Ureter (tissue), 1 donor: Measurements from ENCODE around the gene METTL22. TPM values are rescaled to one million over a fixed set of nuclear protein-coding genes. Genes with fewer than 3 reads are reported as not detected.
A peak's percentile ranks its signal among the peaks of the same experiment; 100 is the strongest.
"Not testable (repeated sequence)": the region's sequence is repeated elsewhere in the genome, so short reads cannot be mapped to it uniquely, and the experiment has no call there.

ENCODE experiments used
- DNase-seq: peaks from one replicate; pipeline ENCODE4 v3.0.0-alpha.2; 2020; ENCODE audit warnings: low spot score
- total RNA-seq: library from RNA; stranded (reverse); gene quantifications from one replicate; pipeline ENCODE4 v1.2.4, GENCODE V29; 2023
- donor health status: DM: yes; HTN: yes; CAD: no.

Gene METTL22
- total RNA-seq, 1 donor from 2014 or later, result 35.7 TPM

DNA sequence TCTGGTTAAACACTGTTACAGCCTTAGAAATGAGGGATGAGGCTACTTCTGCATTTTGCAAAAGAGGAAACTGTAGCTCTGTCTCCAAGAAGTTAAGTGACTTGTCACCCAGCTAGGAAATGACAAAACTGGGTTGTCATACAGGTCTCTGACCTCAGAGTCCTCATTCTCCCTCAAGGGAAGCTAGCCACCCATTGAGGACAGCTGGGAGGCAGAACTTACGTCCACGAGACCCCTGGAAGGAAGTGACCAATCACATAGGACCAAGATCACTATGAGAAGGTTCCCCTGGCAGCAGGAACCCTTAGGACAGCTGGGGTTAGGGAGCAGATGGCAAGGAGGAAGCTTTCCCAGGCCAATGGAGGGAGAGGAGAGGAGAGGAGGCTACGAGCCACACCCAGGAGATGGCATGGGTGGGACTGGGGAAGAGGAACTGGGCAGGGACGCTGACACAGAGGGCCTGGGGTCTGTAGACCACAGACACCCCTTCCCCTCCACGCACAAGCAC is 11.2 kb downstream of the METTL22 start:
- no peak for DNase-seq

DNA sequence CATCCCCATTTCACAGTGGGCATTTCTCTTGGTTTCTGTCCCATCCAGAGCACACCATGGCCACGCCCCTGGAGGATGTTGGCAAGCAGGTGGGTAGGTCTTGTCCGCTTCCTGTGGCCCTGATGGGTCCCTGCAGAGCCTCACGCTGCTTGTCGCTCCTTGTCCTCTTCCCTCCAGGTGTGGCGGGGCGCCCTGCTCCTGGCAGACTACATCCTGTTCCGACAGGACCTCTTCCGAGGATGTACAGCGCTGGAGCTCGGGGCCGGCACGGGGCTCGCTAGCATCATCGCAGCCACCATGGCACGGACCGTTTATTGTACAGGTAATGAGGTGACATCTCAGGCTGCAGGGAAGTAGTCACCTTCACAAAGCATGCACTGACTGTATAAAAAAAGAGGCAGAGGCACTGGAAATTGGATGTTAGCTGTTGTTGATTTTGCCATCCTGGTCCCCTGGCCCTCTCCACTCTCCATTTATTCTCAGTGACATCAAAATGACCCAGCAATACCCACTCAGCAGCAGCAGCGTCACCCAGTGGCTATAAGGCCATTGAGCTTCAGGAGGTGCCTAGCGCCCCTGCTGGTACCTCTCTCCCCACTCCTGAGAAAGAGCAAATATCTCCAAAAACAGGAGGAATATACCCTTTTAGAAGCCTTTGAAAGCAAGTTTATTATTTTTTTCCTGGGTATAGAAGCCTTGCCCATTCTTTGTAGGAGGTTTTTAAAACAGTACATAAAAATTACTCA is 13.7 kb downstream of the METTL22 start:
- DNase-seq, result no peak

DNA sequence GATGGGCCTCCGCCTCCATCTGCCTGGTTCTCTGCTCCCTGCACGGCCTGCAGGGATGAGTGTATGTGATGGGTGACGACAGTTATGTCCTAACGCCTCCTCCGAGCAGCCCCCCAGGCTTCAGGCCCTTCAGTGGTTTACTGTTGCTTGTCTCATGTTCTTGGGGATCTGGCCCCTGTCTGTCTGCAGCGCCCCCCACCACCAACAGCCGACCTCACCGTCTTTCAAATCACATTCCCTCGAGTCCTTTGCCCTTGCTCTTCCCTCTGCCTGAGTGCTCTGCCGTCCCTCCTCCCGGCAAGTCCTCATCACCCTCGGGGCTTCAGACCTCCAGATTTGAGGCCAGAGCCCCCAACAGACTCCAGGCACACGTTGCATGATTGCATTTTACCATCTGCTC is 18.2 kb downstream of the METTL22 start:
- DNase-seq, result no peak

DNA sequence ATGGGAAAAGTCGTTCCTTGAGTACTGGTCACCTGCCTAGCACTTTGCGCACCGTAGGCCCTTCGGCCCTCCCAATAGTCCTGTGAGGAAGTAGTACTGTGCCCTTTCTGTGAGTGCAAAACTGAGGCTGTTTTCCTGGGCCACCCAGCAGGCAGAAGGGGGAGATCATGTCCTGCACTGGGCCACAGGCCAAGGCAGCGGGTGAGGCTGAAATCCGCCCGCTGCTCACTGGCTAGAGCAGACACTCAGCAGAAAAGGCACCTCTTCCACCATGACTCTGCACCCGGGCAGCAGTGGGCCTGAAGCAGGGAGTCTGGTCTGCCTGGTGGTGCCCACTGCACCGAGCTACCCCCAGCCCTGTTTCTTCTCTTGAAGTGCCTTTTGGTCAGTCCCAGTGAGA is 20.2 kb downstream of the METTL22 start:
- no peak for DNase-seq

DNA sequence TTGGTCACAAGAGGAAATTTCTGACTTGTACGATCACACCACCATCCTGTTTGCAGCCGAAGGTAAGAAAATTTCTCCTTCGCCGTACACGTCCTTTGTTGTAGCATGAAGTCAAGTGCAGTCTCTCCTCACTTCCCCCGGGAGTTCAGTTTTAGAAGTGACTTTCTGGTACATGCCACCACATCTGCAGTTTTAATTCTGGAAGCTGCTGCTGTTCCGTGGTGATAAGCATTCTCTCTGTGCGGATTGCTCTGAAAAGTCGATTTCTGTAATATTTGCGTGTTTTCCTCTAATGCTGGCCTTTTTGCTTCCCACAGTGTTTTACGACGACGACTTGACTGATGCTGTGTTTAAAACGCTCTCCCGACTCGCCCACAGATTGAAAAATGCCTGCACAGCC is 20.6 kb downstream of the METTL22 start:
- DNase-seq, result no peak

DNA sequence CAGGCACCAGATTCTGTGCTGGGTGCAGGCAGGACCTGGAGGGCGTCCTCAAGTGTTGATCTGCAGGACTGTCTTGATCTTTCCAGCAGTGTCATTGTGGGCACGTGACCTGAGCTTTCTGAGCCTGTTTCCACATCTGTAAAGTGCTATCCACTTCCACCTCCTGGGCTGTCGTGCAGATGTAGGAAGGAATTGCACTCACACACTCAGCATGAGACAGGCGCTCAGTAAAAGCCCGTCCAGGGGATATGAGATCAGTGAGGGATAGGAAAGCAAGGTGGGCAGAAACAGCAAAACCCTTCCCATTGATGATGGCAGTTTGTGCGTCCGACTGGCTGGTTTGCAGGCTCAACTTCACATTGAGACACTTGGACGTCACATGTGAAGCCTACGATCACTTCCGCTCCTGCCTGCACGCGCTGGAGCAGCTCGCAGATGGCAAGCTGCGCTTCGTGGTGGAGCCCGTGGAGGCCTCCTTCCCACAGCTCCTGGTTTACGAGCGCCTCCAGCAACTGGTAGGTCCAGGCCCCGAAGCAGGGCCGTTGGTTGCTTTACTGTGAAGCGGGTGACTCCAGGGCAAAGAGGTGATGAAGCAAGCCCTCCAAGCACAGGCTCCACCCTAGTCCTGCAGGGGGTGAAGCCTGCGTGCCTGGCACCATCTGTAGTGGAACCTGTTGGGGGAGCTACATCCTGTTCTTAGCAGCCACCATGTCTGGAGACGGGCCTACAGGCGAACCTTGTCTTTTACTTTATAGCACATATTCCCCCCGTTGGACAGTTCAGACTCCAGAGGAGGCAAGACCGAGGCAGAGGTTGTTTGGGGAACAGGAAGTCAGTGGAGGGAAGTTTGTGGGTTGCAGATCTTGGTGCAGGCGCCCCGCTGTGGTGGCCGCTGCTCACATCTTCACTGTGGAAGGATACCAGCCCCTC is 23.0 kb downstream of the METTL22 start:
- no peak for DNase-seq

DNA sequence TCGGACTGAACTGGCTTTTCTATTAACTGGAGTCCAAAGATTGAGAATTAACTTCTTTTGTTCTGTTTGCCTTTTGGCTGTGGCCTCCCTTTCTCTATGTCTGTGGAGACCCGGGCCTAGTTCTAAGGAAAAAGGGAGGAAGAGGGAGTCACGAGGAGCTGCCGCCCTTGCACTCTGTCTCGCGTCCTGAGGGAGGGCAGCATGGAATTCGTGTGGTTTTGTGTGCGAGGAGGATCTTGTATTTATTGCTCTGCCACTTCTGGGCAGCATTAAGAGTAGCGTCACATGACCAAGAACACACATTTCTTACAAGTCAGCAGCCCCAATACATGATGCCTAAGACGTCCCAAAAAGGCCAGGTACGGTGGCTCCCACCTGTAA is 23.6 kb downstream of the METTL22 start:
- DNase-seq, result no peak

DNA sequence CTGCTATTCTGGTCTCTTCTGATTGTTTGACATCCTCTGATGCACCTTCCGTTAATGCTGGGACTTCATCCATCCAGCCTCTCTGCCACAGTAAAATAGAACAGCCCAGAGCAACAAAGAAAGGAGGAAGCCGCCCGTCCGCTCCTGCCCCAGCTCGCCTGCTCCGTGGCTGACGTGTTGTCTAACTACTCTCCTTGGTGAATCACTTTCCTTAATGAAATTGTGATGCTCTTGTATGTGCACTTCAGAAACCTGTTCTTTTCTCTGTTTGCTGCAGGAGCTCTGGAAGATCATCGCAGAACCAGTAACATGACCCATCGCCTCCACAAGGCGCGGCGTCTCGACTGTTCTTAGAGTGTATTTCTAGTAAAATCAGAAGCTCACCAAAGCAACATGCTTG is 24.3 kb downstream of the METTL22 start:
- no peak for DNase-seq

DNA sequence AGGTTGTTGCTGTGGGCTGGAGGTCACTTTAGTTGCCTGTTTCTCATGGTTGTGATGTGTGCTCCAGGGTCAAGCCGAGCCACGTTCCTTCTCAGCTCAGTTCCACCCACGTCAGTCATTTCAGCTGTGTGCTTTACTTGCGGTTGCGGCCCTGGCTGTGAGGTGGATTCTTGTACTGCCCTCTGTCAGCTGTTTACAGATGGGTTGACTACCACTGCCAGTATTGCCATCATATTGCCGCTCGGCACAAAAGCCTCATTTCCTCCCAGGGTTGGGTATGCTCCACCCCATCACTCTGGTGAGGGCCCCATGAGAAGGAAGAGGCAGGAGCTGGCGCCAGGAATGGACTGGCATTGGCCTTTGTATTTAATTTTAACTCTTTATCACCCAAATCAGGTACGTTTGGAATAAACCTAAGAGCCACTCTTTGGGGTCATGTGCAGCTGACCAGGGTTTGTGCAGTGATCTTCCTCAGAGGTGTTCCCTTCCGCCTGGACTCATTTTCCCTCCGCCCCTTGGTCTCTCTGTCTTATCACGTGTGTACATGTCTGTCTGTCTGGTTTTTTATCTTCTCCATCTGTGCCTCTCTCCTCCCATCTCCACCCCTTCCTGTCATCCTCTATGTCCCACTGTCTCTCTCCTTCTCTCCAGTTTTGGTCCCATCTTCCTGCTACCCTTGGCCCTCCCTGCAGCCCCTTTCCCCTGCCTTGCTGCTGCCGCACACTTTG is 25.0 kb downstream of the METTL22 start:
- DNase-seq, result no peak

DNA sequence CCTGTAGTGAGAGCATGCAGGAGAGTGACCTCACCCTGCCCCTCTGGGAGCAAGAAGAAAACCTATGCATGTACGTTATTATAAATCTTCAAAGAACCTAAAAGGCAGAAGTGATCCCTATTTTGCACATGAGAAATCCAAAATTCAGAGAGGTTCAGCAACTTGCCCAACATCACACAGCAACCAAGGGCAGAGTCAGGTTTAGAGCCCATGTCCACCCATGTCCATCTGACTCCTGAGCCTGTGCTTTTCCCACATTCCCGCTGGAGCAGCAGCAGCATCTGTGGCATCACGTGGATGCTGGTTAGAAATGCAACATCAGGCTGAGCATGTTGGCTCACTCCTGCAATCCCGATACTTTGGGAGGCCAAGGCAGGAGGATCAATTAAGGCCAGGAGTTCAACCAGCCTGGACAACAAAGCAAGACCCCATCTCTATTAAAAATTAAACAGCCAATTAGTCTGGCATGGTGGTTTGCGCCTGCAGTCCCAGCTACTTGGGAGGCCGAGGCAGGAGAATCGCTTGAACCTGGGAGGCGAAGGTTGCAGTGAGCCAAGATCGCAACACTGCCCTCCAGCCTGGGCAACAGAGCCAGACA is 26.3 kb downstream of the METTL22 start:
- DNase-seq, result no peak

DNA sequence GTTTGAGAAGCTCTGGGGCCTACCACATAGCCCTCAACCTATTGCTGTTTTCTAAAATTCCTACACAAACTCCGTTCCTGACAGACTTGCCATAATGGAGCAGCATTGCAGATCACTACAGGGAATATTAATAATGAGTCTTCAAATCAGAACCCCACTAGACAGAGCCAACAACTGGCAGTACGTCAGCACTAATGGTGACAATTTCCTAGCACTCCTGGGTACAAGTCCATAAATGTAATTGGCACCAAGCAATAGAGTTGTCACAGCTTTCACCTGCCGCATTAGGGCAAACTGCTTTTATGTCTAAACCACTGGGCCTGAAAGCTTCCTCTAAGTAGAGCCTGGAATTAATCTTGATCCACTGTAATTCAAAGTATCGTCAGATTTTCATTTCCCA is 27.4 kb downstream of the METTL22 start:
- DNase-seq, result no peak

DNA sequence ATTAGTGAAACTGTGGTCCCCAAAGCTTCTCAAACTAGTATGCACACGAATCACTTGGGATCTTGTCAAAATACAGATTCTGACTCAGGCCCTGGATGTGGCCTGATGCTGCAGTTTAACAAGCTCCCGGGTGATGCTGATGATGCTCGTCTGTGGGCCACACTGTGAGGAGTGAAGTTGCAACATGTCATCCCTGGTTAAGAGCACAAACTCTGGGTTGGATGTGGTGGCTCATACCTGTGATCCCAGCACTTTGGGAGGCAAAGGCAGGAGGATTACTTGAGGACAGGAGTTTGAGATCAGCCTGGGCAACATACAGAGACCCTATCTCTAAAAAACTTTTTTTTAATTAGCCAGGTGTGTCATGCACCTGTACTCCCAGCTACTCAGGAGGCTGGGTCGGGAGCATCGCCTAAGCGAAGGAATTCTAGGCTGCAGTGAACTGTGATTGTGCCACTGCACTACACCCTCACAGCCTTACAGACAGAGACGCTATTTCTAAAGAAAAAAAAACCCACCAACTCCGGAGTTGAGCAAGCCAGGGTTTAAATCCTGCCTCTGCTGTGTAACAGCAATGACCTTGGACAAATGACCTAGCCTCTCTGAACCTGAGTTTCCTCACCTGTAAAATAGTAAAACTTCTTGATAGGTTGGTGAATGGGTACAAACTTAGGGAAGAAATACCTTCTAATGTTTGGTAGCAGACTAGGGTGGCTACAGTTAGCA is 28.5 kb downstream of the METTL22 start:
- DNase-seq, result no peak

DNA sequence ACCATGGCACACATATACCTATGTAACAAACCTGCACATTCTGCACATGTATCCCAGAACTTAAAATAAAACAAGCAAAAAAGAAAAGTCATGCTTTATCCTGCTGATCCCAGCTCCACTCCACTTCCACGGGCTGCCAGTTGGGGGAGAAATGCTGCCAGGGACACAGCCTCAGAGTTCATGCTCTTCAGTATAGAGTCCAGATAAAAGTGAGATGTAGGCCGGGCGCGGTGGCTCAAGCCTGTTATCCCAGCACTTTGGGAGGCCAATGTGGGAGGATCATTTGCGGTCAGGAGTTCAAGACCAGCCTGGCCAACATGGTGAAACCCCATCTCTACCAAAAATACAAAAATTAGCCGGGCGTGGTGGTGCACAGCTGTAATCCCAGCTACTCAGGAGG is 30.5 kb downstream of the METTL22 start:
- not testable (repeated sequence) for DNase-seq

DNA sequence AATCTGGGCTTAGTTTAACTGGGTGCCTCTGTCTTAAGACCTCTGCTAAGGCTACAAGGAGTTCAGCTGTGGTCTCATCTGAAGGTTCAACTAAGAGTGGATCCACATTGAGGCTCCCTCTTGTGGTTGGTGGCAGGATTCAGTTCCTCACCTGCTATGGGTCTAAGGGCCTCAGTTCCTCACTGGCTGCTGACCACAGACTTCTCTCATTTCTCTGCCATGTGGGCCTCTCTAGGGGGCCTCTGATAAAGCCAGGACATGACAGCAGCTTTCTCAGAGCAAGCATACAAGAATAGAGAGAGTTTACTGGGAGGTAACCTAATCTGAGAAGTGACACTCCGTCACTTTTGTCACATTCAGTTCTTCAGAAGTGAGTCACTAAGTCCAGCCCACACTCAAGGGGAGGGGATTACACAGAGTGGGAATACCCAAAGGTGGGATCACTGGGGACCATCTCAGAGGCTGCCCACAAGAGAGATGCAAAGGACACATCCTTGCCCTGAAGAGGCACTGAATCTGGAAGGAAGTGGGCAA is 33.8 kb downstream of the METTL22 start:
- no peak for DNase-seq

DNA sequence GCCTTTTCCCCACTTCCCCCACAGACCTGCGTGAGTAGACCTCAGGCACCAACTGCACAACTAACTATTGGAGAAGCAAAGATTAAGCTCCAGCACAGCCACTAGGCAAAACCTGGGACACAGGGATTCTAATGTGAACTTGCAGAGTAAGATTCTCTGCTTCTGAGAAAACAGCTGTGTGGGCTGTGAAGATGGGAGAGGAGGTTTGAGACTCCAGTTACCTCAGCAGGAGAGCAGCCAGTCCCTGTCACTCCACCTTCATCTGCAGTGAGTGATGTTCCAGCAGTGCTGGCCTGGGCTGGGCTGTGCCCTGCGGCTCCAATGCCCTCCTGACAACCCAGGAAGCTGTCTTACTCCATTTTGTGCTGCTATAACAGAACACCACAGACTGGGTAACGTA is 34.9 kb downstream of the METTL22 start:
- no peak for DNase-seq

DNA sequence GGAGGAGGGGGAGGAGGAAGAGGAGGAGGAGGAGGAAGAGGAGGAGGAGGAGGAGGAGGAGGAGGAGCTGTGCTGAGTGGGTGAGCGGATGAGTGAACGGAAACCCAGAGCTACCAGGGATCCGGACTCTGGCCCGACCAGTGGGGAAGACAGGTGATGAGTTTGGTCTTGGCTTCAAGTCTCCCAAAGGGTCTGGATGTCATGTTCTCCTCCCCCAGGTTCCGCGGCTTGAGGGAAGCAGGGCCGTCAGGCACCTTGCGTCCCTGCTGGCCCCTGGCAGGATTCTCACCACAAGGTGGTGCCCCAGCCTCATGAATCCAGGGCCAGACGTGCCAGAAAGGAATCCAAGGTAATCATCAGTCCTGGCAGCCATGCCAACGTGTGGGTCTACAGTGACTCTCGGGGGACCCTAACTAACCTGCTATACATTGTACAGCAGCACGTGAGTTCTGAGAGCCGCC is 39.4 kb downstream of the METTL22 start:
- peak; percentile 73 for DNase-seq

DNA sequence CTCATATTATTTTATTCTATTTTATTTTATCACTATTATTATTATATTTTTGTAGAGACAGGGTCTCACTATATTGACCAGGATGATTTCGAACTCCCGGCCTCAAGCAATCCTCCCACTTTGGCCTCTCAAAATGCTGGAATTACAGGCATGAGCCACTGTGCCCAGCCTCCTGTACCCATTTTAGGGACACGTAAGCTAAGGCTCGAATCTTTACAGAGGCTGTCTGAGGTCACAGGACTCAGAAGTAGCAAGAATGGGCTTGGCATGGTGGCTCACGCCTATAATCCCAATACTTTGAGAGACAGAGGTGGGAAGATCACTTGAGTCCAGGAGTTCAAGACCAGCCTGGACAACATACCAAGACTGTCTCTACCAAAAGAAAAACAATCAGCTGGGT is 40.2 kb downstream of the METTL22 start:
- DNase-seq, result no peak

DNA sequence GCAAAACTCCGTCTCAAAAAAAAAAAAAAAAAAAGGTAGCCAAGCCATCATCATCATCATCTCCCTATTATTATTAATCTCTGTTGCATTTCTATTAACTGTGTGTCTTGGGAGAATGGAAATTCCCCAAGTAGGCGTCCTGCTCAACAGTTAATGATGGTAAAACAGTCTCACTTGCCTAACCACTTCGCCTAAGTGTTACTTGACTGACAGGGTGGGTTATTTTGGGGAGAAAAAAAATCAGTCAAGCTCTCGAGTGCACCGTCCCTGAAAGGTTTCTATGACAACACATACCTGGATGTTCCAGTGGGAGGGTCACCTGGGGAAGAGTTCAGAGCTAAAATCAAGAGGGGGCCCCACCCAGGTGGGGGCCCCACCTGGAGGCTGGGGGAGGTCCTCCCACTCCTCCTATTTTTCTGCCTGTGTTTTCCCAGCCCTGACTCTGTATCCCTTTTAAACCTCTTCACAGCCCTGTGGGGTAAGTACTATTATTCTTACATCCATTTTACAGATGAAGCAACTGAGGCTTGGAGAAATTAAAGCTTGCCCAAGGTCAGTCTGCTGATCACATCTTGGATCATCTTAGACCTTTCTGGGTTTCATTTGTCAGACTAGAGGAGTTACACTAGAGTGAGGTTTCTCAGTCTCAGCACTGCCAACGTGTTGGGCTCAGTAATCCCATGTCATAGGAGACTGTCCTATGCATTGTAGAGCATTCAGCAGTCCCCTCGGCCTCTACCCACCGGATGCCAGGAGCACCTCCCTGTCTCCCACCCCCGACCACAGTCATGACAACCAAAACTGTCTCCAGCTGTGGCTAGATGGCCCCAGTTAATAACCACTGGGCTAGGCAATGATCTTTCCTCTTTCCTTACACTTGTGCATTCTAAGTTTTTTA is 41.9 kb downstream of the METTL22 start:
- DNase-seq, result no peak

DNA sequence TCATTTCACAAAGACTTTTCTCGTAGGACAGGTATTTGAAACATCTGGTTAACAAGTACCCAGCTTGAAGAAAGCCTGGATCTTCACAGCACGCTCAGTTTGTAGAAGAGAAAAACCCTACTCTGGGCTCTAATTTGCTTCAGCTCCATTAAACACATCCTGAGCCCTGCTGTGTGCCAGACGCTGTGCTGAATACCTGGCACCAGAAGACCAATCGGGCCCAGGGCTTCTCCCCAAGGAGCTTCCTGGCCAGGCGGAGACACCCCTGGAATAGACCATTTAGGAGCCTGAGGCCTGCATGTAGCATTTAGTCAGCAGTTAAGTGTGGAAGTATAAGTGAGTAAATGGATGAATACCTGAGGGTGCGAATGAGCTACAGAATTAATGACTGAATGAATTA is 44.0 kb downstream of the METTL22 start:
- DNase-seq, result no peak

DNA sequence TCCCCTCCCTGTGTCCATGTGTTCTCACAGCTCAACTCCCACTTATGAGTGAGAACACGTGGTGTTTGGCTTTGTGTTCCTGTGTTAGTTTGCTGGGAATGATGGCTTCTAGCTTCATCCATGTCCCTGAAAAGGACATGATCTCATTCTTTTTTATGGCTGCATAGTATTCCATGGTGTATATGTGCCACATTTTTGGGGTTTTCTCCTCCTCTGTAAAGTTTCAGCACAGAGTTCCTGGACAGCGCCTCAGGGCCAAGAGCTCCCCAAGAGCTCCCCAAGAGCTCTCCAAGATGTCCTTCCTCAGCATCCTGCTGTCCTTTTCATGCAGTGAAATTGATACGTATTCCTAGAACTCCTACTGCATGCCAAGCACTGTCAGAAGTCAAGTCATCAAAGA is 46.0 kb downstream of the METTL22 start:
- no peak for DNase-seq
